GM21723 (cell line): ENCODE data around the gene GPR32.
"Not testable (repeated sequence)": the region's sequence is repeated elsewhere in the genome, so short reads cannot be mapped to it uniquely, and the experiment has no call there.

Experiments
- ATAC-seq: cut with Tn5 transposase; IDR thresholded peaks from one replicate; pipeline ENCODE4 v1.9.1; 2021; ENCODE audit warnings: mild to moderate bottlenecking, moderate library complexity; ENCODE audit not compliant: unreplicated experiment

GPR32 gene

DNA sequence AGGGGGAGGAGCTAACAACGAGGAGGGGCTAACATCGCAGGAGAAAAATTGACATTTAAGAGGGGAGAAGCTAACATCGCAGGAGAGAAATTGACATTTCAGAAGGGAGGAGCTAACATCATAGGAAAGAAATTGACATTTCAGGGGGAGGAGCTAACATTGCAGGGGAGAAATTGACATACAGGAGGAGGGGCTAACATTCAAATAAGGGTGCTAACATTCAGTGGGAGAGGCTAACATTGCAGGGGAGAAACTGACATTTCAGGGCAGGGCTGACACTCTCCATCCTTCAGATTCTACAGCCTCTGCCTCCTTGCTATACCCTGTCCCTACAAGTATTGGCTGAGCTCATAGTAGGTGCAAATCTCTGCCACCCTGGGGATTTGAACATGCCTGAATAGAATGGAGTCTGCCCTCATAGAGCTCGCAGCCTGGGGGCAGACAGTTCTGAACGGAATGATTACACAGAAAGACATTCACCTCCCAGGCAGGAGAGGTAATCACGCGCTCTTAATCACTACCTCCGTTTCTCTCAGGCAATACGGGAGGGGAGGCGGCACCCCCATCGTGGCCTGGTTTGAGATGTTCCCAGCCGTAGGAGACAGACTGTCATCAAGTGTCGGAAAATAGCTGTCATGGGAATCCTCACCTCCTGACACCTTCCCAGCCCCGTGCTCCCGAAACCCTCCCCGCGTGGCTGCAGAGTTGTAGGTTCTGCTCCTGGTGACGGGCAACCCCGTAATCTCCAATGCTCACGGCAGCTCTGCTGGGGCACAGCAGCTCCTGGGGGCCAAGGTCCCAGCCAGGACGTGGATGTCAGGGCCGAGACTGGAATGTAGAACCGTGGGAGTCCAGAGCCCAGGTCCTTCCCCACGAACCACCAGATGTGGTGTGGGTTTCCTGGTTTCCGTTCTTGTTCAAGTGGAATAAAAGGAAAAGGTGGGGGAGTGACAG lies 9.5 kb downstream of the GPR32 start:
- no peak for ATAC-seq

DNA sequence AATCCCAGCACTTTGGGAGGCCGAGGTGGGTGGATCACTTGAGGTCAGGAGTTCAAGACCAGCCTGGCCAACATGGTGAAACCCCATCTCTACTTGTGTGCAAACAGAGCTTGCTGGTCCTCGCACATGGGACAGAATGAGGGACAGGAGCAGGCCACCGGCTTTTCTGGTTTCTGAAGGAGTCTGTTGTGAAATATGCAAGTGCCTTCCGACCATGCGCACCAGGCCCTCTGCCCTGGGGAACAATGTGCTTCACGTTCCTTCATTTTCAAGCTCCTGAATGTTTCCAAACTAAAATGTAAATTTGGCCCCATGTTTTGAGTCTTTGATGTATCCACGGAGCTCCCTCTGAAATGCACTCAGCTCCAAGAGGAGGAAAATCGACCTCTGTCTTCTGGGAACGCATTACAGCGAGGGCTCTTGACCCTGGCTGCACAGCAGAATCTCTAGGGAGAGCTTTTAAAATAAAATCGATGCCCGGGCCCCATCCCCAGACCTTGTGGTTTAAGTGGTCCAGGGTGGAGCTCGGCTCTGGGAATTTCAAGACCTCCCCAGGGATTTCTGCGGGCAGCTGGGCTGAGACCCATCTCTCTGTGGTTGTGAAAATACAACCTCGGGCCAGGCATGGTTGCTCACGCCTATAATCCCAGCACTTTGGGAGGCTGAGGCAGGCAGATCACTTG lies 10.6 kb downstream of the GPR32 start:
- ATAC-seq, result no peak

DNA sequence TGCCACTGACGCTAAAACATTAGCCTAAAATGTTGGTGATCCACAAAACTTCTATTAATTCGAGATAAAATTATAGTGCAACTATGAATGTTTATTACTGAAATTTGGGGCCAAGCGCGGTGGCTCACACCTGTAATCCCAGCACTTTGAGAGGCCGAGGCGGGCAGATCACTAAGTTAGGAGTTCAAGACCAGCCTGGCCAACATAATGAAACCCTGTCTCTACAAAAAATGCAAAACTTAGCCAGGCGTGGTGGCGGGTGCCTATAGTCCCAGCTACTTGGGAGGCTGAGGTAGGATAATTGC lies 13.5 kb downstream of the GPR32 start:
- not testable (repeated sequence) for ATAC-seq

DNA sequence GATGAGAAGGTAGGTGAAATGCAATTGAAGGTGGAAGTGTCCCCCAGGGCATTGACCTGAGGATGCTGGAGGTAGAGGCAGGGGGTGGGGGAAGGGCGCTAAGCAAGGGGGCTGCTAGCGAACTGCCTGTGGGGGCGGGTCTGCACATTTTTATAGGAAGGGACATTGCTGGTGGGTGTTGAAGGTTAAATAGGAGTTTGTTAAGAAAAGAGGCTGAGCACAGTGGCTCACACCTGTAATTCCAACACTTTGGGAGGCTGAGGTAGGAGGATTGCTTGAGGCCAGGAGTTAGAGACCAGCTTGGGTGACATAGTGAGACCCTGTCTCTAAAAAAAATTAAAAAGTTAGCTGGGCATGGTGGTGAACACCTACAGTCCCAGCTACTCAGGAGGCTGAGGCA lies 14.4 kb downstream of the GPR32 start:
- no peak for ATAC-seq

DNA sequence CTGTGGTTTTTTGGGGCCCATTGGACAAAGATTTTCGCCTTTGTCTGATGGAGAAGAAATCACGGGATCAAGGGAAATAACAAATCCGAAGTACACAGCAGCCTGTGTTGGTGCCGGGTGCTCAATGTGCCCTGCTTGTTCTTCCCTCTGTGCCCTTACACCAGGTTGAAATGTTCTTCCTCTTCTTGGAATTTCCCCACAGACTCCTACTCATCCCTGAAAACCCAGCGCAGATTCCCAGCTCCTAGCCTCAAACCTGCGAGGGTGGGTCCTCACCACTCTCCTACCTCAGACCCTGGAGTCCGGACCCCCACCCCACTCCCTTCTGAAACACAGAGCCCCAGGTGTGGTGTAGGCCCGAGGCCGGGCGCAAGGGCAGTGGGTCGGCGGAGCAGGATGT lies 15.1 kb downstream of the GPR32 start:
- ATAC-seq, result no peak

DNA sequence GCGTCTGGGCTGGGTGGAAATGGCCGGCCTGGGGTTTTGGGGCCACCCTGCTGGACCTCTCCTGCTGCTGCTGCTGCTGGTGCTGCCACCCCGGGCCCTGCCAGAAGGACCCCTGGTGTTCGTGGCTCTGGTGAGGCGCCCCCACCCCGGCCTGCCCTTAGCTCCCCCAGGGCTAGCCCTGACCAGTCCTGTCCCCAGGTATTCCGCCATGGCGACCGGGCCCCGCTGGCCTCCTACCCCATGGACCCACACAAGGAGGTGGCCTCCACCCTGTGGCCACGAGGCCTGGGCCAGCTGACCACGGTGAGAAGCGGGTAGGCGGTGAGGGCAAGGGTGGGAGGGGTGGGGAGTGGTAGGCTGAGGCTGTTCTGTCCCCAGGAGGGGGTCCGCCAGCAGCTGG lies 20.1 kb downstream of the GPR32 start, which contains the start of gene ACP4:
TSS of gene ACP4 (plus strand) at position 20 of the 400 bp plus-strand sequence. CDS start at position 20, 0 bp downstream.
- no peak for ATAC-seq

DNA sequence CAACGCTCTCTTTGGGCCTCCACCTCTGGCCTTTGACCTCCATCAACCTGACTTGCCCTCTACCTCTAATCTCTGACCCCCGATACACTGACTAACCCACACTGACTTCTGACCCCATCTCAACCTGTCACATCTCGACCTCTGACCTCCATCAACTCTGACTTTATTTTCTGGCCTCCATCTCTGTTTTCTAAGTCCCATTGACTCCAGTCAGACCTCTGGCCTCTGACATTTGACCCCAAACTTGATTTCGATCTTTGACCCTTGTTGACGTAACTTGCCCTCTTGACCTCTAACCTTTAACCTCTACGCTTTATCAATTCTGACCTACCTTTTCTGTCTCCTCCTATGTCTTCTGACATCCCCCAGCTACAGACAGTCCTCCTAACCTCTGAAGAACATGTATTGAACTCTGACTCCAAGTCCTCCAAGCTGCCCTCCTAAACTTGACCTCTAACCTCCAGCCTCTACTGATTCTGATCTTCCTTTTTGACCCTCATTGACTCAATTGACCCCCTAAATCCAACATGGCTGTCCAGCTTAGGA lies 20.7 kb downstream of the GPR32 start:
- ATAC-seq, result no peak

DNA sequence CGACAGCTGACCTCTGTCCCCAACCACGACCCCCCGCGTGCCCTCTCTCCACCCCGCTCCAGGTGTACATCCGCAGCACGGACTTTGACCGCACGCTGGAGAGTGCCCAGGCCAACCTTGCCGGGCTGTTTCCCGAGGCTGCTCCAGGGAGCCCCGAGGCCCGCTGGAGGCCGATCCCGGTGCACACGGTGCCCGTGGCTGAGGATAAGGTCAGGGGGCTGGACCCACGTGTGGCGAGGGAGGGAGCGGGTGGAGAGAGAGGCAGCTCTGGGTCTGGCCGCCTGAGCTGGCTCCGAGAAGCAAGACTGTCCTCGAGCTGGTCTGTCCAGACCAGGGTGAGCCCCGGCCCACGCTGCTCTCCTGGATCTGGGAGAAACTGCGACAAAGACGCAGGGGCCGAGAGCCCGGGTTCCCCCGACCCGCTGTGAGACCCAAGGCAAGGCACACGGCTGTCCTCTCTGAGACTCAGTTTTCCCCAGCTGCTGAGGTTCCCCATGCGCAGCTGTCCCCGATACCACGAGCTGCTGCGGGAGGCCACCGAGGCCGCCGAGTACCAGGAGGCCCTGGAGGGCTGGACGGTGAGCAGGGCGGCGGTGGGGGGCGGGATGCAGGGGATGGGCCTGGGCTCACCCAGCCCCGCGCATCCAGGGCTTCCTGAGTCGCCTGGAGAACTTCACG lies 21.5 kb downstream of the GPR32 start:
- ATAC-seq, result no peak

DNA sequence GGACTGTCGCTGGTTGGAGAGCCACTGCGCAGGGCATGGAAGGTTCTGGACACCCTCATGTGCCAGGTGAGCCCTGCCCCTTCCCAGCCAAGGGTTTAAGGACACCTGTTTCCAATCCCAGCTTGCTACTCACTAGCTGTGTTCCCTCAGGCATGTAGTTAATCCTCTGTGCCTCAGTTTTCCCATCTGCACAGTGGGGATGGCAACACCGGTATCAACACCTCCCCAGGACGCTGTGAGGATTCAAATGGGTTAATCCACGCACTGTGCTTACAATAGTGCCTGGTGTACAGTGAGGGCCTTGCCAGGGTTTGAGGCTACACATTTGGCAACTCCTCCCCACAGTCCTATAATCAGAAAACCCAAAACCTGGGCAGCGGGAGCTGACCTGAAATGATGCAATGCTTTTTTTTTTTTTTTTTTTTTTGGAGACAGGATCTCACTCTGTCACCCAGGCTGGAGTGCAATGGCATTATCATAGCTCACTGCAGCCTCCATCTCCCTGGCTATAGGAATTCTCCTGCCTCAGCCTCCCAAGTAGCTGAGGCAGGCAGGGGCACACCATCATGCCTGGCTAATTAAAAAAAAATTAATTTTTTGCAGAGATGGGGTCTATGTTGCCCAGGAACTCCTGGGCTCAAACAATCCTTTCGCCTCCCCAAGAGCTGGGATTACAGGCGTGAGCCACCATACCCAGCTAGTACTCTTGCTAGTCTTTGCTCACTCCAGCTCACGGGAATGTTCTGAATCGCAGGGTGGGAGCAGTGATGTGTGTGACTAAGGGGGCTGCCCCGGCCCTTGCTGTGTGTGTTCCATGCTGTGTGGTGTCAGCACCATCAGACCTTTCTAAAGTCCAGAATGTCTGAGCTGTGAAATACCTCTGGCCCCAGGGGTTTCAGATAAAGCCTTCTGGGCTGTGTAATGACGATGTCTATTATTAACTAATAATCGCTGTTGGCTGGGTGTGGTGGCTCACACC lies 22.3 kb downstream of the GPR32 start:
- ATAC-seq, result no peak

DNA sequence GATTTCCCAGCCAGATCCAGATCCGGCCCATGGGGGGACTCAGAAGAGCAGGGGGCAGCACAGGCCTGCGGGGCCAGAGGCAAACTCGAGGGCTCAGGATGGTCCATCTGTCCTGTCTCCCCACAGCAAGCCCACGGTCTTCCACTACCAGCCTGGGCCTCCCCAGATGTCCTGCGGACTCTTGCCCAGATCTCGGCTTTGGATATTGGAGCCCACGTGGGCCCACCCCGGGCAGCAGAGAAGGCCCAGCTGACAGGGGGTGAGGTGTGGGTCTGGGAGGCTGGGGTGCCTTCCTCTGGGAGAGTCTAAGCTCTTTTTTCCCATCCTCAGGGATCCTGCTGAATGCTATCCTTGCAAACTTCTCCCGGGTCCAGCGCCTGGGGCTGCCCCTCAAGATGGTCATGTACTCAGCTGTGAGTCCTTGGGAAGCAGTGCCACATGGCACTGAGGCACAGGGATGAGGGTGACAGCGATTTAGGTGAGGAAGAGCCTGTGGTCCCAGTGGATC lies 23.3 kb downstream of the GPR32 start:
- ATAC-seq, result no peak

DNA sequence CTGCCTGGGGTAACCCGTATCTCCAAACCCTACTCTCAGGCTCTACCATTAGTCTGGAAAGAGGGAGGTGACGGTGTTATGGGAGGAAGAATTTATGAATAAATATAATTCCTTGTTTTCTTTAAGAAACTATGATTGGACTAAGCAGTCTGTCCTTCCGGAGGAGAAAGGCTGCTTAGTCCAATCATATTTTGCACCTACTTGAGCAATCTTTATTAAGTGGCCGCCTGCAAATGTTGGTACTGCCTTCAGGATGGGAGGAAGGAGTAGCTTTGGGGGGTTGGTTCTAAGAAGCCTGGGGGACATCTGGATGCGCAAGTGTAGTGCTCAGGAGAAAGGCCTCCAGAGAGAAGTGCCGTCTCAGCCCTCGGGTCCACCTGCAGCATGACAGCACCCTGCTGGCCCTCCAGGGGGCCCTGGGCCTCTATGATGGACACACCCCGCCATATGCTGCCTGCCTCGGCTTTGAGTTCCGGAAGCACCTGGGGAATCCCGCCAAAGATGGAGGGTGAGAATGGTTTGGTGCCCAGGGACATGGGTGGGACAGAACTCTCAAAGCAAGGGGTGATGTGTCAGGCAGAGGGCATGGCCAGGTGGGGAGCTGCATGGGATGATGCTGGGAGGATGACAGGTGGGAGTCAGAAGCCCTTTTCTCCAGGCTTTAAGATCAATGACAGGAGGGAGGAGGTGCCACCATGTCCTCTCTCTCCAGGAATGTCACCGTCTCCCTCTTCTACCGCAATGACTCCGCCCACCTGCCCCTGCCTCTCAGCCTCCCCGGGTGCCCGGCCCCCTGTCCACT lies 24.0 kb downstream of the GPR32 start:
- no peak for ATAC-seq

DNA sequence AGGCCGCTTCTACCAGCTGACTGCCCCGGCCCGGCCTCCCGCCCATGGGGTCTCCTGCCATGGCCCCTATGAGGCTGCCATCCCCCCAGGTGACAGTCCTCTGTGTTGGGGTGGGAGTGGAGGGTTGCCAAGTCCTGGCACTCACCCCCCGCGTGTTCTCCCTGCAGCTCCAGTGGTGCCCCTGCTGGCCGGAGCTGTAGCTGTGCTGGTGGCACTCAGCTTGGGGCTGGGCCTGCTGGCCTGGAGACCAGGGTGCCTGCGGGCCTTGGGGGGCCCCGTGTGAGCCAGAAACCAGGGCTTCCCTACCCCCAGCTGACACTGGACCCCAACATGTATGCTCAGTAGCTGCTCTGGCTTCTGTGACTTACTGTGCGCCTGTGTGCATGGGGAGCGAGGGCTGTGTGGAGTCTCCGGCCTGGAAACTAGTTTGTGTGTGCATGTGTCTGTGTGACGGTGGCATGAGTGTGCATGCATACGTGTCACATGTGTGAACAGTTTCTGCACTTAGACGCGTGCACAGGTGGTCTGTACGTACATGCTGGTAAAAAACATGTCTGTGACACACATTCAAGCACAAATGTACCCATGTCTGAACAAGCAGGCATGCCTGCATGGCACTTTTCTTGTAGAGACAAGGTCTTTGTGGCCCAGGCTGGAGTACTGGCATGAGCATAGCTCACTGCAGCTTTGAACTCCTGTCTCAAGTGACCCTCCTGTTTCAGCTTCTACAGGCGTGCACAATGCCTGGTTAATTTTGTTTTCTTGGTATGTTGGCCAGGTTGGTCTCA lies 24.8 kb downstream of the GPR32 start:
- no peak for ATAC-seq

DNA sequence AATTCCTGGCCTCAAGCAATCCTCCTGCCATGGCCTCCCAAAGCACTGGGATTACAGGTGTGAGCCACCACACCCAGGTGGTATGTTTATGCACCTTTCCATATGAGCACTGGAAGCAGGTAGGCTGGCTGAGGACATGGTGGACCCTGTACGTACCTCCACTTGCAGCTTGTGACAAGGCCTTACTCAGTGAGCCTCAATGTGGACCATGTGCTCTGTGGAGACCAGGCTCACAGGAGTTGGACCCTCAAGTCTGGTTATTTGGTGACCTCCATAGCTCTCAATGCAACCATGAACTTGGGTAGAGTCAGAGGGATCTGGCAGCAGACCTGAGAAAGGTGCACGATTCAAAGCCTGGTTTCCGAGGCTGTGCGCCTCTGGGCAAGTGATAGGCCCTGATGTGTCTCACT lies 25.4 kb downstream of the GPR32 start:
- ATAC-seq, result no peak

DNA sequence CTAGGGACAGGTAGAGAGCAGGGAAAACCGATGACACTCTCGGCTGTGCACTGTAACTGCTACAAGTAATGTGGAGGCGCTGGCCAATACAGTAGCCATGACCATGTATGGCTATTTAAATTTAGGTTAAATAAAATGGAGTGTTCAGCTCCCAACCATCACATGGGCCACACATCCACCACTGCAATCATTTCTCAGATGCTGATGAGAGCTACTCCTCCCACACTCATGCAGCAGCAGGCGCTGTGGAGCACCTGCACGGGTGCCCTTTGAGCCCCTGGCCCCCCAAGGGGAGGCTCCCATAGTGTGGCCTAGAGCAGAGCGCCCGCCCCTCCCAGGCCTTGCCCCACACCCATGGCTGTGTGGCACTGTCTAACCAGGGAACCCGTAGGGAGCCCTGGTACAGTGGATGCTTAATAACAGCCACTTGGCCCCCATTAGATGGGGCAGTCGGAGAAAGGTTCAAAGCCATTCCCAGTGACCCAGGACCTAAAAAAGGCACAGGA lies 25.9 kb downstream of the GPR32 start:
- ATAC-seq, result no peak

DNA sequence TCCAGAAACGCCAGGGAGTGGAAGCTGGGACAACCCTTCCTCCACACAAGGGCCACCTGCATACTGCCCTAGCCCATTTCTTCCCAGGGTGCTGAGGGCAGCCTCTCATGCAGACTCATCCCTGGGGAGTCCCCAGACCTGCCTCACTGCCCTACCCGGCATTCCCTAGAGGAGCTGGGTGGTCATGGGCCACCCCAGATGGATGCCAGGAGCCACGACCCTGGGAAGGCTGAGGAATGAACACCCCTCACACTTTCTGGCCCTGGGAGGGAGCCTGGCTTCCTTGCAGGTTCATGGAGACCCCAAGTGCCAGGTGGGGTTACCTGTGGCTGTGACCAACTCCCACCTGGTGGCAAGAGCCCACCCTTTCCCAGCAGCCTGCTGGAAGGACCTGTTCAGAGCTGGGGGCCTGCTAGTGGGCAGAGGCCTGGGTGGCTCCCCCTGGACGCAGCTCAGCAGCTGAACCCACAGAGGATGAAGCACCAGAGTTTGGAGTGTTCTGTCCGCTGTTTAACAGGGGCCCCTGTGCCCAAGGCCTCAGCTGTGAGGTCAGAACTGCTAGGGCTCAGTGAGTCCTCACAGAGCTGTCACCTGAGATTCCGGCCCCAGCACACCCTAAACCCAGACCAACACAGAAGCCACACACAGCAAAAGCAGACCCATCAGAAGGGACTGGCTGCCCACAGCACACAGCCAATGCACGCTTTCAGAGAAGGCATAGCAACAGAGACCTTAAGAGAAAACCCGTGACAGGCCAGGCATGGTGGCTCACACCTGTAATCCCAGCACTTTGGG lies 26.6 kb downstream of the GPR32 start:
- no peak for ATAC-seq

DNA sequence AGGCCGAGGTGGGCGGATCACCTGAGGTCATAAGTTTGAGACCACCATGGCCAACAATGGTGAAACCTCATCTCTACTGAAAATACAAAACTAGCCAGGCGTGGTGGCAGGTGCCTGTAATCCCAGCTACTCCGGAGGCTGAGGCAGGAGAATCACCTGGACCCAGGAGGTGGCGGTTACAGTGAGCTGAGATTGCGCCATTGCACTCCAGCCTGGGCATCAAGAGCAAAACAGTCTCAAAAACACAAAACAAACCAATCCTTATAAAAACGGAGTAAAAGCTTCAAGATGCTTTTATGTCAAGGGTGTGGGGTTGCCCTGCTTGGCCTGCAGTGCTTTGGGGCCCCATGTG lies 27.1 kb downstream of the GPR32 start:
- ATAC-seq, result no peak
